Liver (tissue), 9 donors: Measurements from ENCODE around the gene DFFB. TPM values are rescaled to one million over a fixed set of nuclear protein-coding genes. Genes with fewer than 3 reads are reported as not detected.

Source experiments
- DNase-seq: peaks from one replicate; pipeline ENCODE4 v3.0.0-alpha.2; 2017; ENCODE audit warnings: low spot score
- H3K27ac ChIP-seq, 2 donors: one replicate each; pipeline ENCODE4 v1.7.0; 2013; ENCODE audit warnings: inconsistent platforms in 2 of 2, low read length in 2 of 2, control low read depth in 1 of 2, low read depth in 1 of 2, mild to moderate bottlenecking in 1 of 2
- H3K27me3 ChIP-seq, 4 donors: one replicate each; pipeline versions ENCODE4 v1.6.1 to v1.7.0; 2013; ENCODE audit warnings: low read length in 3 of 4, inconsistent platforms in 1 of 4, mild to moderate bottlenecking in 1 of 4, moderate library complexity in 1 of 4; ENCODE audit not compliant: control insufficient read depth in 4 of 4, insufficient read depth in 4 of 4
- H3K36me3 ChIP-seq, 4 donors: one replicate each; pipeline versions ENCODE4 v1.6.1 to v1.7.0; 2013; ENCODE audit warnings: low read length in 3 of 4, mild to moderate bottlenecking in 3 of 4, low read depth in 1 of 4, moderate library complexity in 1 of 4; ENCODE audit not compliant: control insufficient read depth in 4 of 4, insufficient read depth in 3 of 4
- H3K4me1 ChIP-seq, 4 donors: one replicate each; pipeline versions ENCODE4 v1.6.1 to v1.7.0; 2013; ENCODE audit warnings: low read length in 3 of 4, mild to moderate bottlenecking in 3 of 4, moderate library complexity in 1 of 4; ENCODE audit not compliant: control insufficient read depth in 4 of 4, insufficient read depth in 4 of 4
- H3K4me3 ChIP-seq, 3 donors: one replicate each; pipeline versions ENCODE4 v1.6.1 to v1.7.0; 2013; ENCODE audit warnings: low read length in 3 of 3, control low read depth in 1 of 3, low read depth in 1 of 3, mild to moderate bottlenecking in 1 of 3
- H3K9ac ChIP-seq, 2 donors: one replicate each; pipeline ENCODE4 v1.7.0; 2013; ENCODE audit warnings: low read length in 2 of 2, mild to moderate bottlenecking in 2 of 2, moderate library complexity in 2 of 2, control low read depth in 1 of 2, low read depth in 1 of 2
- H3K9me3 ChIP-seq, 4 donors: one replicate each; pipeline versions ENCODE4 v1.6.1 to v1.7.0; 2013; ENCODE audit warnings: low read length in 3 of 4; ENCODE audit not compliant: control insufficient read depth in 4 of 4
- CTCF ChIP-seq: fragments of 150-350 bp; IDR thresholded peaks from 2 replicates; pipeline ENCODE4 v1.5.1; 2017; ENCODE audit warnings: improper control_type of control experiment, low read depth, low read length; ENCODE audit not compliant: missing input control
- FOXA2 ChIP-seq: IDR thresholded peaks from 2 replicates; pipeline ENCODE4 v1.6.1; 2016; ENCODE audit warnings: antibody characterized with exemption
- HNF4A ChIP-seq, 2 donors: conservative IDR thresholded peaks; 2 replicates each; pipeline ENCODE4 v1.6.1; 2016; ENCODE audit warnings: antibody characterized with exemption in 2 of 2, mild to moderate bottlenecking in 2 of 2
- JUND ChIP-seq, 2 donors: IDR thresholded peaks; 2 replicates each; pipeline ENCODE4 v1.6.1; 2016; ENCODE audit warnings: antibody characterized with exemption in 2 of 2
- NR2F2 ChIP-seq: IDR thresholded peaks from 2 replicates; pipeline ENCODE4 v1.6.1; 2016; ENCODE audit warnings: antibody characterized with exemption
- RAD21 ChIP-seq, 2 donors: IDR thresholded peaks; 2 replicates each; pipeline ENCODE4 v1.6.1; 2016; ENCODE audit warnings: antibody characterized with exemption in 2 of 2, mild to moderate bottlenecking in 2 of 2
- RXRA ChIP-seq, 2 donors: IDR thresholded peaks; 2 replicates each; pipeline ENCODE4 v1.6.1; 2017 to 2018; ENCODE audit warnings: antibody characterized with exemption in 2 of 2, mild to moderate bottlenecking in 1 of 2
- SP1 ChIP-seq: IDR thresholded peaks from 2 replicates; pipeline ENCODE4 v1.6.1; 2018; ENCODE audit warnings: antibody characterized with exemption, mild to moderate bottlenecking
- TAF1 ChIP-seq: conservative IDR thresholded peaks from 2 replicates; pipeline ENCODE4 v1.6.1; 2016; ENCODE audit warnings: antibody characterized with exemption, mild to moderate bottlenecking
- YY1 ChIP-seq: IDR thresholded peaks from 2 replicates; pipeline ENCODE4 v1.6.1; 2016; ENCODE audit warnings: antibody characterized with exemption, mild to moderate bottlenecking
- WGBS: extraction: QIAGEN DNeasy Blood & Tissue Kit; methylation state at CpG from one replicate; pipeline ENCODE4 v1.1.7; 2013; 5-methylcytosine and 5-hydroxymethylcytosine counted together
- polyA plus RNA-seq, 2 donors: library from polyadenylated mRNA; stranded (reverse) in 1 of 2; unstranded in 1 of 2; fragments of 200-250 nt in 1 of 2; fragments of >200 nt in 1 of 2; fragmentation: Nextera tagmentation in 1 of 2; extraction: Ambion mirVana in 1 of 2; gene quantifications; one replicate each; pipeline versions ENCODE4 v1.2.1 to v1.2.3, GENCODE V29; 2013 to 2015
- total RNA-seq, 2 donors: library from RNA; depleted of rRNA; stranded (reverse); fragments of >200 nt; gene quantifications; one replicate each; pipeline ENCODE4 v1.2.3, GENCODE V29; 2014
- TF ChIP-seq, protein P1 (sequence below): IDR thresholded peaks from 2 replicates; pipeline ENCODE4 v1.6.1; 2016; ENCODE audit warnings: antibody characterized with exemption
- TF ChIP-seq, protein P2 (sequence below): IDR thresholded peaks from 2 replicates; pipeline ENCODE4 v1.6.1; 2016; ENCODE audit warnings: antibody characterized with exemption, mild to moderate bottlenecking
- TF ChIP-seq, protein P3 (sequence below): IDR thresholded peaks from 2 replicates; pipeline ENCODE4 v1.6.1; 2016; ENCODE audit warnings: antibody characterized with exemption
- donor health status: healthy.
- donor health status: healthy.
- donor health status: healthy.
- donor health status: healthy.
- donor health status: healthy.

Gene DFFB
- total and polyA plus RNA-seq, 4 donors = 0.92 to 6.1 (median 2.9) TPM

GRCh38 chr1:3914331-3914851 lies 57.1 kb downstream of the DFFB start (continued):
- TF ChIP-seq, protein P1, sequence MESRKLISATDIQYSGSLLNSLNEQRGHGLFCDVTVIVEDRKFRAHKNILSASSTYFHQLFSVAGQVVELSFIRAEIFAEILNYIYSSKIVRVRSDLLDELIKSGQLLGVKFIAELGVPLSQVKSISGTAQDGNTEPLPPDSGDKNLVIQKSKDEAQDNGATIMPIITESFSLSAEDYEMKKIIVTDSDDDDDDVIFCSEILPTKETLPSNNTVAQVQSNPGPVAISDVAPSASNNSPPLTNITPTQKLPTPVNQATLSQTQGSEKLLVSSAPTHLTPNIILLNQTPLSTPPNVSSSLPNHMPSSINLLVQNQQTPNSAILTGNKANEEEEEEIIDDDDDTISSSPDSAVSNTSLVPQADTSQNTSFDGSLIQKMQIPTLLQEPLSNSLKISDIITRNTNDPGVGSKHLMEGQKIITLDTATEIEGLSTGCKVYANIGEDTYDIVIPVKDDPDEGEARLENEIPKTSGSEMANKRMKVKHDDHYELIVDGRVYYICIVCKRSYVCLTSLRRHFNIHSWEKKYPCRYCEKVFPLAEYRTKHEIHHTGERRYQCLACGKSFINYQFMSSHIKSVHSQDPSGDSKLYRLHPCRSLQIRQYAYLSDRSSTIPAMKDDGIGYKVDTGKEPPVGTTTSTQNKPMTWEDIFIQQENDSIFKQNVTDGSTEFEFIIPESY = no peak
- no peak for TF ChIP-seq RAD21 (IDR thresholded peaks at IDR 0.05)
- TF ChIP-seq NR2F2 = no peak
- no peak for TF ChIP-seq FOXA2
- no peak for TF ChIP-seq SP1
- TF ChIP-seq HNF4A (conservative IDR thresholded peaks at IDR 0.05) = no peak
- TF ChIP-seq RXRA (IDR thresholded peaks at IDR 0.05) = no peak

GRCh38 chr1:3914911-3915310 lies 57.6 kb downstream of the DFFB start:
- Histone ChIP-seq H3K36me3 (no peaks in the 10 kb centered on the region), H3K9me3 (no peaks in the 10 kb centered on the region), H3K27ac (no peak overlapping the region), H3K4me1 (peaks cover 0 to 6% (median 0%) of the 10 kb centered on the region in 4 donors), H3K9ac (no peak overlapping the region), H3K4me3 (no peak overlapping the region), H3K27me3 (peaks cover 0 to 3% (median 0%) of the 10 kb centered on the region in 4 donors)
- WGBS = 89% methylated on average over 14 of the region's 14 CpGs
- TF ChIP-seq HNF4A (conservative IDR thresholded peaks at IDR 0.05) (no peak), YY1 (no peak), JUND (IDR thresholded peaks at IDR 0.05) (no peak), TAF1 (no peak), CTCF (no peak), NR2F2 (no peak)
- TF ChIP-seq, protein P1 = no peak
- TF ChIP-seq, protein P2, sequence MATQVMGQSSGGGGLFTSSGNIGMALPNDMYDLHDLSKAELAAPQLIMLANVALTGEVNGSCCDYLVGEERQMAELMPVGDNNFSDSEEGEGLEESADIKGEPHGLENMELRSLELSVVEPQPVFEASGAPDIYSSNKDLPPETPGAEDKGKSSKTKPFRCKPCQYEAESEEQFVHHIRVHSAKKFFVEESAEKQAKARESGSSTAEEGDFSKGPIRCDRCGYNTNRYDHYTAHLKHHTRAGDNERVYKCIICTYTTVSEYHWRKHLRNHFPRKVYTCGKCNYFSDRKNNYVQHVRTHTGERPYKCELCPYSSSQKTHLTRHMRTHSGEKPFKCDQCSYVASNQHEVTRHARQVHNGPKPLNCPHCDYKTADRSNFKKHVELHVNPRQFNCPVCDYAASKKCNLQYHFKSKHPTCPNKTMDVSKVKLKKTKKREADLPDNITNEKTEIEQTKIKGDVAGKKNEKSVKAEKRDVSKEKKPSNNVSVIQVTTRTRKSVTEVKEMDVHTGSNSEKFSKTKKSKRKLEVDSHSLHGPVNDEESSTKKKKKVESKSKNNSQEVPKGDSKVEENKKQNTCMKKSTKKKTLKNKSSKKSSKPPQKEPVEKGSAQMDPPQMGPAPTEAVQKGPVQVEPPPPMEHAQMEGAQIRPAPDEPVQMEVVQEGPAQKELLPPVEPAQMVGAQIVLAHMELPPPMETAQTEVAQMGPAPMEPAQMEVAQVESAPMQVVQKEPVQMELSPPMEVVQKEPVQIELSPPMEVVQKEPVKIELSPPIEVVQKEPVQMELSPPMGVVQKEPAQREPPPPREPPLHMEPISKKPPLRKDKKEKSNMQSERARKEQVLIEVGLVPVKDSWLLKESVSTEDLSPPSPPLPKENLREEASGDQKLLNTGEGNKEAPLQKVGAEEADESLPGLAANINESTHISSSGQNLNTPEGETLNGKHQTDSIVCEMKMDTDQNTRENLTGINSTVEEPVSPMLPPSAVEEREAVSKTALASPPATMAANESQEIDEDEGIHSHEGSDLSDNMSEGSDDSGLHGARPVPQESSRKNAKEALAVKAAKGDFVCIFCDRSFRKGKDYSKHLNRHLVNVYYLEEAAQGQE = no peak
- TF ChIP-seq, protein P3, sequence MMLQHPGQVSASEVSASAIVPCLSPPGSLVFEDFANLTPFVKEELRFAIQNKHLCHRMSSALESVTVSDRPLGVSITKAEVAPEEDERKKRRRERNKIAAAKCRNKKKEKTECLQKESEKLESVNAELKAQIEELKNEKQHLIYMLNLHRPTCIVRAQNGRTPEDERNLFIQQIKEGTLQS = no peak
- DNase-seq = no peak
